Coronary artery (tissue), 2 donors: ENCODE measurements around the gene PLEKHG3.

Experiments
- DNase-seq: peaks from one replicate; pipeline ENCODE4 v3.0.0-alpha.2; 2017; ENCODE audit warnings: low spot score
- H3K27ac ChIP-seq, 2 donors: fragments of 200-600 bp; sonication (generic); one replicate each; pipeline ENCODE4 v1.5.1; 2016 to 2019
- H3K4me3 ChIP-seq: fragments of 200-600 bp; sonication (generic); 2 replicates; pipeline ENCODE4 v1.5.1; 2016; ENCODE audit warnings: mild to moderate bottlenecking, moderate library complexity
- CTCF ChIP-seq: fragments of 200-600 bp; sonication (generic); IDR thresholded peaks from one replicate; pipeline ENCODE4 v1.5.1; 2019; ENCODE audit warnings: antibody characterized with exemption

PLEKHG3 gene

GRCh38 chr14:64714432-64715025, 10.3 kb downstream of the PLEKHG3 start:
- peak overlapping the region; percentile 86 to 96 for H3K27ac ChIP-seq
- no peak overlapping the region for H3K4me3 ChIP-seq
- peak; percentile 12 for DNase-seq
- no peak for TF ChIP-seq CTCF

- Histone ChIP-seq H3K27ac (peak overlapping the region; percentile 86 to 96), H3K4me3 (peak overlapping the region; percentile 71)
- DNase-seq, result peak; percentile 57
These were observed 11.0 kb downstream of the PLEKHG3 start for GRCh38 chr14:64715146-64715627.

GRCh38 chr14:64715628-64716412, 11.6 kb downstream of the PLEKHG3 start:
- H3K27ac ChIP-seq, result peak overlapping the region; percentile 86 to 96
- TF ChIP-seq CTCF, result no peak
- peak overlapping the region; percentile 71 for H3K4me3 ChIP-seq
- peak; percentile 73 for DNase-seq

More at GRCh38 chr14:64715146-64715627, 11.0 kb downstream of the PLEKHG3 start:
- no peak for TF ChIP-seq CTCF

GRCh38 chr14:64717870-64718269, 13.6 kb downstream of the PLEKHG3 start:
- peak overlapping the region; percentile 95 to 96 for H3K27ac ChIP-seq
- no peak for DNase-seq
- no peak overlapping the region for H3K4me3 ChIP-seq
- no peak for TF ChIP-seq CTCF

- no peak for DNase-seq
- H3K4me3 ChIP-seq, result peak overlapping the region; percentile 48
- peak overlapping the region; percentile 95 to 96 for H3K27ac ChIP-seq
- no peak for TF ChIP-seq CTCF
These were observed 14.5 kb downstream of the PLEKHG3 start for GRCh38 chr14:64718762-64719161.

- Histone ChIP-seq H3K4me3 (peak overlapping the region; percentile 48), H3K27ac (peak overlapping the region; percentile 95 to 96)
- no peak for TF ChIP-seq CTCF
- DNase-seq, result no peak
These were observed 15.4 kb downstream of the PLEKHG3 start for GRCh38 chr14:64719601-64720000.
